ENCODE data around the gene SLC28A3.

Gene SLC28A3

GRCh38 chr9:84314306-84314705 lies 26.3 kb downstream of the SLC28A3 start:
- H3K27ac ChIP-seq: no peak overlapping the region
- TF ChIP-seq, protein P1, sequence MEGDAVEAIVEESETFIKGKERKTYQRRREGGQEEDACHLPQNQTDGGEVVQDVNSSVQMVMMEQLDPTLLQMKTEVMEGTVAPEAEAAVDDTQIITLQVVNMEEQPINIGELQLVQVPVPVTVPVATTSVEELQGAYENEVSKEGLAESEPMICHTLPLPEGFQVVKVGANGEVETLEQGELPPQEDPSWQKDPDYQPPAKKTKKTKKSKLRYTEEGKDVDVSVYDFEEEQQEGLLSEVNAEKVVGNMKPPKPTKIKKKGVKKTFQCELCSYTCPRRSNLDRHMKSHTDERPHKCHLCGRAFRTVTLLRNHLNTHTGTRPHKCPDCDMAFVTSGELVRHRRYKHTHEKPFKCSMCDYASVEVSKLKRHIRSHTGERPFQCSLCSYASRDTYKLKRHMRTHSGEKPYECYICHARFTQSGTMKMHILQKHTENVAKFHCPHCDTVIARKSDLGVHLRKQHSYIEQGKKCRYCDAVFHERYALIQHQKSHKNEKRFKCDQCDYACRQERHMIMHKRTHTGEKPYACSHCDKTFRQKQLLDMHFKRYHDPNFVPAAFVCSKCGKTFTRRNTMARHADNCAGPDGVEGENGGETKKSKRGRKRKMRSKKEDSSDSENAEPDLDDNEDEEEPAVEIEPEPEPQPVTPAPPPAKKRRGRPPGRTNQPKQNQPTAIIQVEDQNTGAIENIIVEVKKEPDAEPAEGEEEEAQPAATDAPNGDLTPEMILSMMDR (IDR thresholded peaks at IDR 0.05): no peak
- H3K27me3 ChIP-seq (ENCODE audit: control insufficient read depth, insufficient read depth, low read length): no peaks in the 10 kb centered on the region
- H3K4me1 ChIP-seq: no peaks in the 10 kb centered on the region
- H2AFZ ChIP-seq: no peak overlapping the region
- H3K79me2 ChIP-seq: no peaks in the 10 kb centered on the region
- H3K4me2 ChIP-seq (ENCODE audit: low read length): no peak overlapping the region
- H3K36me3 ChIP-seq (ENCODE audit: control insufficient read depth, insufficient read depth, low read length): no peaks in the 10 kb centered on the region
- H3K4me3 ChIP-seq (ENCODE audit: low read depth, low read length): no peak overlapping the region
- H3K9me3 ChIP-seq (ENCODE audit: control insufficient read depth, low read length): no peaks in the 10 kb centered on the region
- H3K9ac ChIP-seq: no peak overlapping the region

DNA sequence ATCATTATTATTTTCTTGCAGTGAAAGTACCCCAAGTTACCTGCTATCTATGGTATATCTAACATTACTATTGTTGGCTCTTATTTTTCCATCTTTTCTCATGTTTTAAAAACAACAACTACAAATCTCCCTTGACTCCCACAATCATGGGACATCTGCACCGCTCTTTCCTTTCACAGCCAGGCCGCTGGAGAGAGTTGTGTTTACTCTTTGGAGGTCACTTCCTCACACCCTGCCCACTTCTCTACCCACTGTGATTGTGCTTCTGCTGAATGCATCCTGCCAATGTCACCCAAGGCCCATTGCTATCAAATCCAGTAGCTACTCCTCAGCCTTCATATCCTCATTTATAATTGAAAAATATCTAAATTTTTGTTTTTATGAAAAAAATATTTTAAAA lies 29.7 kb downstream of the SLC28A3 start:
- Histone ChIP-seq H3K79me2 (no peaks in the 10 kb centered on the region), H3K27me3 (ENCODE audit: control insufficient read depth, insufficient read depth, low read length) (no peaks in the 10 kb centered on the region), H3K4me2 (ENCODE audit: low read length) (no peak overlapping the region), H3K27ac (no peak overlapping the region), H3K4me3 (ENCODE audit: low read depth, low read length) (no peak overlapping the region), H2AFZ (no peak overlapping the region), H3K9me3 (ENCODE audit: control insufficient read depth, low read length) (no peaks in the 10 kb centered on the region), H3K9ac (no peak overlapping the region), H3K4me1 (no peaks in the 10 kb centered on the region), H3K36me3 (ENCODE audit: control insufficient read depth, insufficient read depth, low read length) (no peaks in the 10 kb centered on the region)
- TF ChIP-seq, protein P1 (IDR thresholded peaks at IDR 0.05): no peak

- no peaks in the 10 kb centered on the region for H3K36me3 ChIP-seq (ENCODE audit: control insufficient read depth, insufficient read depth, low read length)
- no peaks in the 10 kb centered on the region for H3K27me3 ChIP-seq (ENCODE audit: control insufficient read depth, insufficient read depth, low read length)
- no peak overlapping the region for H3K9ac ChIP-seq
- TF ChIP-seq, protein P1 (IDR thresholded peaks at IDR 0.05): no peak
- no peaks in the 10 kb centered on the region for H3K79me2 ChIP-seq
- H3K4me1 ChIP-seq: no peaks in the 10 kb centered on the region
- H3K4me3 ChIP-seq (ENCODE audit: low read depth, low read length): no peak overlapping the region
- H3K27ac ChIP-seq: no peak overlapping the region
- no peak overlapping the region for H2AFZ ChIP-seq
- no peaks in the 10 kb centered on the region for H3K9me3 ChIP-seq (ENCODE audit: control insufficient read depth, low read length)
- no peak overlapping the region for H3K4me2 ChIP-seq (ENCODE audit: low read length)
Observed at GRCh38 chr9:84305497-84306131, 34.9 kb downstream of the SLC28A3 start.

DNA sequence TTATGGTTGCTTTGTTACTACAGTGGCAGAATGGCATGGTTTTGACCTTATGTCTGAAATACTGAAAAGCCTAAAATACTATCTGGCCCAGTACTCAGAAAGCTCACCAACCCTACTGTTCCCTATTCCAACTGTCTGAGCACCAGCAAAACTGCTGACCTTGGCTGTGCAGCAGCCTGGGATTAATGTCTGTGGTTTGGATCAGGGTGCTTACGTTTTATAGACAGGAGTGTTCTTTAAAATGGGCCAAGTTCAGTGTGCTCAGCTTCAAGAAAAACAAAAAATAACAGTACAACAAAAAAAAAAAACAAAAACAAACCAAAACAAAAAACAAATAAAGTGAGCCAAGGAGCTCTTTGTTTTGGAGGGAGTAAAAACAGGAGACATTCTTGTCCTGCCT lies 36.4 kb downstream of the SLC28A3 start:
- Histone ChIP-seq H3K27ac (no peak overlapping the region), H3K4me3 (ENCODE audit: low read depth, low read length) (no peak overlapping the region), H3K79me2 (no peaks in the 10 kb centered on the region)

More for the DNA sequence above, 36.4 kb downstream of the SLC28A3 start:
- Histone ChIP-seq H3K9ac (no peak overlapping the region), H2AFZ (no peak overlapping the region), H3K9me3 (ENCODE audit: control insufficient read depth, low read length) (no peaks in the 10 kb centered on the region), H3K4me2 (ENCODE audit: low read length) (no peak overlapping the region), H3K27me3 (ENCODE audit: control insufficient read depth, insufficient read depth, low read length) (no peaks in the 10 kb centered on the region), H3K36me3 (ENCODE audit: control insufficient read depth, insufficient read depth, low read length) (no peaks in the 10 kb centered on the region), H3K4me1 (no peaks in the 10 kb centered on the region)
- TF ChIP-seq, protein P1 (IDR thresholded peaks at IDR 0.05): no peak
